CD4-positive, alpha-beta T cell treated with Interleukin-15 for 1 hour (primary cell): ENCODE measurements around the gene CASP1.

ENCODE experiments used
- DNase-seq: peaks from one replicate; pipeline ENCODE4 v3.0.0-alpha.2; 2020

CASP1 gene

GRCh38 chr11:104979839-104980238, 55.1 kb downstream of the CASP1 start:
- DNase-seq, result no peak
